SK-N-SH (cell line): ENCODE measurements around the gene MAP3K4. TPM values are rescaled to one million over a fixed set of nuclear protein-coding genes. Genes with fewer than 3 reads are reported as not detected.

Source experiments
- CTCF ChIA-PET: fragments of 300-600, 350-600 bp; formaldehyde crosslinking; extraction: SDS; loops from one replicate; lab custom pipeline; 2021; lab: Yijun Ruan, JAX
- POLR2A ChIA-PET: fragments of 350-600 bp; sonication (Branson Sonifier 250); formaldehyde crosslinking; extraction: SDS; loops from one replicate; lab custom pipeline; 2020; ENCODE audit warnings: antibody characterized with exemption, inconsistent platforms; lab: Yijun Ruan, JAX
- DNase-seq: peaks from one replicate; pipeline ENCODE4 v3.0.0; 2012
- H2AFZ ChIP-seq: fragments of 200-600 bp; sonication (generic); 2 replicates; pipeline ENCODE4 v1.8.1; 2016; ENCODE audit warnings: antibody characterized with exemption, mild to moderate bottlenecking, low read depth
- H3F3A ChIP-seq: fragments of 200-600 bp; sonication (generic); replicated peaks from 2 replicates; pipeline ENCODE3; 2016; ENCODE audit warnings: antibody characterized with exemption, mild to moderate bottlenecking; ENCODE audit not compliant: insufficient read depth
- H3K27ac ChIP-seq, 2 experiments: fragments of 200-500 bp in 1 of 2; fragments of 200-600 bp in 1 of 2; sonication (Bioruptor generic) in 1 of 2; sonication (generic), shearing (Covaris generic) in 1 of 2; 2 replicates each; pipeline versions ENCODE4 v1.5.1 to v1.6.1; 2014 to 2016; ENCODE audit warnings: low read depth in 2 of 2, inconsistent platforms in 1 of 2, low read length in 1 of 2, mild to moderate bottlenecking in 1 of 2, mixed read lengths in 1 of 2
- H3K27me3 ChIP-seq: fragments of 200-600 bp; sonication (generic), shearing (Covaris generic); 2 replicates; pipeline ENCODE4 v1.6.1; 2016; ENCODE audit warnings: mixed run types; ENCODE audit not compliant: insufficient read depth
- H3K36me3 ChIP-seq, 2 experiments: fragments of 200-500 bp in 1 of 2; fragments of 200-600 bp in 1 of 2; sonication (Bioruptor generic) in 1 of 2; sonication (generic) in 1 of 2; replicated peaks in 1 of 2; 2 replicates each; pipeline versions ENCODE3 to v1.5.1; 2014 to 2016; ENCODE audit warnings: low read length in 1 of 2, mild to moderate bottlenecking in 1 of 2; ENCODE audit not compliant: insufficient read depth in 2 of 2, control insufficient read depth in 1 of 2
- H3K4me1 ChIP-seq, 2 experiments: fragments of 200-500 bp in 1 of 2; fragments of 200-600 bp in 1 of 2; sonication (Bioruptor generic) in 1 of 2; sonication (generic), shearing (Covaris generic) in 1 of 2; 2 replicates each; pipeline versions ENCODE4 v1.5.1 to v1.6.1; 2014 to 2016; ENCODE audit warnings: low read depth in 1 of 2, low read length in 1 of 2, mixed run types in 1 of 2; ENCODE audit not compliant: insufficient read depth in 2 of 2, control insufficient read depth in 1 of 2
- H3K4me2 ChIP-seq: fragments of 200-600 bp; sonication (generic), shearing (Covaris generic); 2 replicates; pipeline ENCODE4 v1.6.1; 2017; ENCODE audit warnings: mixed run types
- H3K4me3 ChIP-seq, 2 experiments: fragments of 200-500 bp in 1 of 2; fragments of 200-600 bp in 1 of 2; sonication (Bioruptor generic) in 1 of 2; sonication (generic), shearing (Covaris generic) in 1 of 2; 2 replicates each; pipeline versions ENCODE4 v1.5.1 to v1.8.1; 2014 to 2016; ENCODE audit warnings: low read depth in 2 of 2, inconsistent platforms in 1 of 2, low read length in 1 of 2, mild to moderate bottlenecking in 1 of 2, mixed read lengths in 1 of 2, moderate library complexity in 1 of 2
- H3K79me2 ChIP-seq: fragments of 200-600 bp; sonication (generic); 2 replicates; pipeline ENCODE4 v1.8.1; 2017; ENCODE audit warnings: mild to moderate bottlenecking; ENCODE audit not compliant: insufficient read depth
- H3K9ac ChIP-seq: fragments of 200-600 bp; sonication (generic); 2 replicates; pipeline ENCODE4 v1.6.1; 2017; ENCODE audit warnings: mixed run types
- H3K9me2 ChIP-seq: fragments of 200-600 bp; sonication (generic); 2 replicates; pipeline ENCODE4 v1.6.1; 2017; ENCODE audit warnings: mixed run types
- H3K9me3 ChIP-seq: fragments of 200-600 bp; sonication (generic); 2 replicates; pipeline ENCODE4 v1.6.1; 2017; ENCODE audit warnings: mixed run types, mild to moderate bottlenecking, moderate library complexity
- H4K20me1 ChIP-seq: fragments of 200-600 bp; sonication (generic); 2 replicates; pipeline ENCODE4 v1.6.1; 2017; ENCODE audit warnings: mild to moderate bottlenecking, mixed run types; ENCODE audit not compliant: insufficient read depth
- ELF1 ChIP-seq: IDR thresholded peaks from 2 replicates; pipeline ENCODE4 v1.4.0; 2012
- EP300 ChIP-seq, 2 experiments: IDR thresholded peaks; 2 replicates each; pipeline versions ENCODE4 v1.4.0 to v1.6.1; 2012; ENCODE audit warnings: borderline replicate concordance in 1 of 2, low read depth in 1 of 2, low read length in 1 of 2
- FOXJ3 ChIP-seq: sonication (generic); formaldehyde crosslinking; IDR thresholded peaks from 2 replicates; pipeline ENCODE4 v1.5.1; 2020; ENCODE audit warnings: mild to moderate bottlenecking, missing genetic modification reagents
- GABPA ChIP-seq: IDR thresholded peaks from 2 replicates; pipeline ENCODE4 v1.4.0; 2012; ENCODE audit warnings: low read depth, mild to moderate bottlenecking
- GATA2 ChIP-seq: sonication (generic); formaldehyde crosslinking; IDR thresholded peaks from 2 replicates; pipeline ENCODE4 v1.5.0; 2020; ENCODE audit warnings: mild to moderate bottlenecking, missing genetic modification reagents
- MEF2A ChIP-seq: IDR thresholded peaks from 2 replicates; pipeline ENCODE4 v1.4.0; 2012; ENCODE audit warnings: low read depth, borderline replicate concordance
- MXI1 ChIP-seq: IDR thresholded peaks from 2 replicates; pipeline ENCODE4 v1.6.1; 2012; ENCODE audit warnings: mild to moderate bottlenecking, low read depth, low read length, improper control_type of control experiment
- NRF1 ChIP-seq: IDR thresholded peaks from 2 replicates; pipeline ENCODE4 v1.6.1; 2012; ENCODE audit warnings: low read depth, mild to moderate bottlenecking, low read length
- POLR2AphosphoS5 ChIP-seq: IDR thresholded peaks from 2 replicates; pipeline ENCODE4 v1.6.1; 2012; ENCODE audit warnings: low read depth, low read length
- RCOR1 ChIP-seq: fragments of 150-350 bp; IDR thresholded peaks from 2 replicates; pipeline ENCODE4 v1.6.1; 2017; ENCODE audit warnings: antibody characterized with exemption, low read length
- RFX5 ChIP-seq: IDR thresholded peaks from 2 replicates; pipeline ENCODE4 v1.6.1; 2012; ENCODE audit warnings: mild to moderate bottlenecking, improper control_type of control experiment, low read length
- SMC3 ChIP-seq: IDR thresholded peaks from 2 replicates; pipeline ENCODE4 v1.6.1; 2012; ENCODE audit warnings: low read depth, low read length, improper control_type of control experiment
- TCF12 ChIP-seq: IDR thresholded peaks from 2 replicates; pipeline ENCODE4 v1.4.0; 2012
- YY1 ChIP-seq: IDR thresholded peaks from 2 replicates; pipeline ENCODE4 v1.4.0; 2012; ENCODE audit warnings: low read depth, mild to moderate bottlenecking
- WGBS: methylation state at CpG from one replicate; pipeline ENCODE4 v1.1.6; 2017; ENCODE audit warnings: low lambda C conversion rate; 5-methylcytosine and 5-hydroxymethylcytosine counted together
- polyA plus RNA-seq, 3 experiments: library from polyadenylated mRNA; depleted of rRNA; stranded (reverse); fragments of >200 nt; gene quantifications; 2 replicates each; pipeline ENCODE4 v1.2.3, GENCODE V29; 2012
- TF ChIP-seq, protein P1 (sequence below): fragments of 150-350 bp; IDR thresholded peaks from 2 replicates; pipeline ENCODE4 v1.6.1; 2017; ENCODE audit warnings: antibody characterized with exemption, low read length, low read depth, borderline replicate concordance
- TF ChIP-seq, protein P2 (sequence below): IDR thresholded peaks from 2 replicates; pipeline ENCODE4 v1.4.0; 2012; ENCODE audit warnings: low read depth, borderline replicate concordance
- TF ChIP-seq, protein P3 (sequence below): fragments of 200-600 bp; sonication (generic); IDR thresholded peaks from 2 replicates; pipeline ENCODE4 v1.6.1; 2017; ENCODE audit warnings: antibody characterized with exemption, mild to moderate bottlenecking, moderate library complexity
- TF ChIP-seq, protein P4 (sequence below): IDR thresholded peaks from 2 replicates; pipeline ENCODE4 v1.4.0; 2012; ENCODE audit warnings: low read depth
- TF ChIP-seq, protein P5 (sequence below): IDR thresholded peaks from 2 replicates; pipeline ENCODE4 v1.6.1; 2012; ENCODE audit warnings: mild to moderate bottlenecking, low read depth, low read length, moderate library complexity

The MAP3K4 gene
- polyA plus RNA-seq, 1 of the 3 experiments (the other 2 are of a cell fraction): 6.8 TPM

DNA sequence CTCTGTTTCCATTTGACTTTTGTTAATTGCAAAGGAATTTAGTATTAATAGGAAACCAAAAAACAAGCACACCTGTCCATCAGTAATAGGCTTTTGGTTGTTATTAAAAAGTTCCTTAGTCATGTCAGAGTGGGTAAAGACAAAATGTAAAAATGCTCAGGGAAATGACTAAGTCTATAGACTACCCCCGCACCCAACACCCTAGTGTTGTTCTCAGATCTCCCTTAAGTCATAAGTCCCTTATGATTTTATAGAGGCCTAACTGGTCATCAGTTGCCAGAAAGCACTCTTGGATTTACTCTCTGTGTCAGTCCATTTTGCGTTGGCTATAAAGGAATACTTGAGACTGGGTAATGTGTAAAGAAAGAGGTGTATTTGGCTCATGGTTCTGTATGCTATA lies 52.8 kb downstream of the MAP3K4 start:
- WGBS: 94% methylated on average over 2 of the region's 2 CpGs
- H3F3A ChIP-seq: peaks cover under 1% of the 10 kb centered on the region
- TF ChIP-seq, protein P1, sequence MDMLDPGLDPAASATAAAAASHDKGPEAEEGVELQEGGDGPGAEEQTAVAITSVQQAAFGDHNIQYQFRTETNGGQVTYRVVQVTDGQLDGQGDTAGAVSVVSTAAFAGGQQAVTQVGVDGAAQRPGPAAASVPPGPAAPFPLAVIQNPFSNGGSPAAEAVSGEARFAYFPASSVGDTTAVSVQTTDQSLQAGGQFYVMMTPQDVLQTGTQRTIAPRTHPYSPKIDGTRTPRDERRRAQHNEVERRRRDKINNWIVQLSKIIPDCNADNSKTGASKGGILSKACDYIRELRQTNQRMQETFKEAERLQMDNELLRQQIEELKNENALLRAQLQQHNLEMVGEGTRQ: no peak
- TF ChIP-seq NRF1: no peak
- no peak for TF ChIP-seq GABPA
- TF ChIP-seq GATA2 (CRISPR knock-in tag): no peak
- TF ChIP-seq, protein P2, sequence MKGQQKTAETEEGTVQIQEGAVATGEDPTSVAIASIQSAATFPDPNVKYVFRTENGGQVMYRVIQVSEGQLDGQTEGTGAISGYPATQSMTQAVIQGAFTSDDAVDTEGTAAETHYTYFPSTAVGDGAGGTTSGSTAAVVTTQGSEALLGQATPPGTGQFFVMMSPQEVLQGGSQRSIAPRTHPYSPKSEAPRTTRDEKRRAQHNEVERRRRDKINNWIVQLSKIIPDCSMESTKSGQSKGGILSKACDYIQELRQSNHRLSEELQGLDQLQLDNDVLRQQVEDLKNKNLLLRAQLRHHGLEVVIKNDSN: no peak
- TF ChIP-seq RCOR1: no peak
- no peak for TF ChIP-seq ELF1
- no peak for TF ChIP-seq YY1
- no peak for TF ChIP-seq MXI1
- no peak for TF ChIP-seq SMC3
- TF ChIP-seq EP300 (IDR thresholded peaks at IDR 0.05; ENCODE audit: borderline replicate concordance in 1 of 2, low read depth in 1 of 2, low read length in 1 of 2): no peak
- TF ChIP-seq, protein P3, sequence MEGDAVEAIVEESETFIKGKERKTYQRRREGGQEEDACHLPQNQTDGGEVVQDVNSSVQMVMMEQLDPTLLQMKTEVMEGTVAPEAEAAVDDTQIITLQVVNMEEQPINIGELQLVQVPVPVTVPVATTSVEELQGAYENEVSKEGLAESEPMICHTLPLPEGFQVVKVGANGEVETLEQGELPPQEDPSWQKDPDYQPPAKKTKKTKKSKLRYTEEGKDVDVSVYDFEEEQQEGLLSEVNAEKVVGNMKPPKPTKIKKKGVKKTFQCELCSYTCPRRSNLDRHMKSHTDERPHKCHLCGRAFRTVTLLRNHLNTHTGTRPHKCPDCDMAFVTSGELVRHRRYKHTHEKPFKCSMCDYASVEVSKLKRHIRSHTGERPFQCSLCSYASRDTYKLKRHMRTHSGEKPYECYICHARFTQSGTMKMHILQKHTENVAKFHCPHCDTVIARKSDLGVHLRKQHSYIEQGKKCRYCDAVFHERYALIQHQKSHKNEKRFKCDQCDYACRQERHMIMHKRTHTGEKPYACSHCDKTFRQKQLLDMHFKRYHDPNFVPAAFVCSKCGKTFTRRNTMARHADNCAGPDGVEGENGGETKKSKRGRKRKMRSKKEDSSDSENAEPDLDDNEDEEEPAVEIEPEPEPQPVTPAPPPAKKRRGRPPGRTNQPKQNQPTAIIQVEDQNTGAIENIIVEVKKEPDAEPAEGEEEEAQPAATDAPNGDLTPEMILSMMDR: no peak
- TF ChIP-seq, protein P4, sequence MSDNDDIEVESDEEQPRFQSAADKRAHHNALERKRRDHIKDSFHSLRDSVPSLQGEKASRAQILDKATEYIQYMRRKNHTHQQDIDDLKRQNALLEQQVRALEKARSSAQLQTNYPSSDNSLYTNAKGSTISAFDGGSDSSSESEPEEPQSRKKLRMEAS: no peak
- no peak for TF ChIP-seq FOXJ3 (CRISPR knock-in tag)
- H3K9me2 ChIP-seq: no peaks in the 10 kb centered on the region
- no peaks in the 10 kb centered on the region for H3K9me3 ChIP-seq
- no peak overlapping the region for H3K4me3 ChIP-seq
- H3K36me3 ChIP-seq: peaks cover 7 to 18% of the 10 kb centered on the region in 2 experiments
- 0 out of 2 replicates have a peak, but pooled peaks cover 3% of the 10 kb centered on the region for H4K20me1 ChIP-seq
- no peaks in the 10 kb centered on the region for H3K27me3 ChIP-seq
- no peak overlapping the region for H3K9ac ChIP-seq
- no peak overlapping the region for H2AFZ ChIP-seq
- peaks cover 0 to 10% of the 10 kb centered on the region in 2 experiments; a peak in 3 of 4 replicates for H3K4me1 ChIP-seq
- H3K27ac ChIP-seq: no peak overlapping the region
- peaks cover 16% of the 10 kb centered on the region for H3K79me2 ChIP-seq
- CTCF ChIA-PET: interaction anchor here (1.1 kb wide), 1 partner anchor 114 kb away, joined by 3 read pairs; no protein-coding TSS in a partner anchor
- POLR2A ChIA-PET: no interaction called here
- DNase-seq: no peak
- no peak overlapping the region for H3K4me2 ChIP-seq

DNA sequence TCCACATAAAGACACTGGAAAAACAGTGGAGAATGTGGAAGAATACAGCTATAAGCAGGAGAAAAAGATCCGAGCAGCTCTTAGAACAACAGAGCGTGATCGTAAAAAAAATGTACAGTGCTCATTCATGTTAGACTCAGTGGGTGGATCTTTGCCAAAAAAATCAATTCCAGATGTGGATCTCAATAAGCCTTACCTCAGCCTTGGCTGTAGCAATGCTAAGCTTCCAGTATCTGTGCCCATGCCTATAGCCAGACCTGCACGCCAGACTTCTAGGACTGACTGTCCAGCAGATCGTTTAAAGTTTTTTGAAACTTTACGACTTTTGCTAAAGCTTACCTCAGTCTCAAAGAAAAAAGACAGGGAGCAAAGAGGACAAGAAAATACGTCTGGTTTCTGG lies 57.1 kb downstream of the MAP3K4 start:
- WGBS: 53% methylated on average over 7 of the region's 7 CpGs
- no peaks in the 10 kb centered on the region for H3K27me3 ChIP-seq
- H3K36me3 ChIP-seq: peaks cover 4 to 23% of the 10 kb centered on the region in 2 experiments
- H3K4me1 ChIP-seq: peaks cover 0 to 12% of the 10 kb centered on the region in 2 experiments; a peak in 3 of 4 replicates
- H2AFZ ChIP-seq: no peak overlapping the region
- H3K79me2 ChIP-seq: peaks cover 16% of the 10 kb centered on the region
- H3K9me3 ChIP-seq: no peaks in the 10 kb centered on the region
- no peaks in the 10 kb centered on the region for H3K9me2 ChIP-seq
- H3F3A ChIP-seq: no peaks in the 10 kb centered on the region
- no peak overlapping the region for H3K9ac ChIP-seq
- DNase-seq: peak; percentile 65
- peak overlapping the region; percentile 14; the same call in 1 of the 2 replicates for H3K4me2 ChIP-seq
- H4K20me1 ChIP-seq: 0 out of 2 replicates have a peak, but pooled peaks cover 3% of the 10 kb centered on the region
- H3K4me3 ChIP-seq: no peak overlapping the region; a peak in 1 of 4 replicates
- H3K27ac ChIP-seq: peak overlapping the region in 1 of 2 experiments; percentile 84; a peak in 2 of 4 replicates
- POLR2A ChIA-PET: no interaction called here
- CTCF ChIA-PET: interaction anchor here (0.8 to 1.8 kb wide), 6 partner anchors 12 to 325 kb away, joined by 3 to 7 read pairs (median 4); no protein-coding TSS in a partner anchor
- TF ChIP-seq TCF12 (peak; percentile 52), EP300 (IDR thresholded peaks at IDR 0.05; ENCODE audit: borderline replicate concordance in 1 of 2, low read depth in 1 of 2, low read length in 1 of 2) (peak in 1 of 2 experiments; percentile 18; a peak in 1 of 4 replicates), GATA2 (CRISPR knock-in tag) (0 out of 2 replicates have a peak, but pooled peaks have one; percentile 29), POLR2AphosphoS5 (no peak), RFX5 (no peak), YY1 (no peak), MEF2A (no peak)
- TF ChIP-seq, protein P5, sequence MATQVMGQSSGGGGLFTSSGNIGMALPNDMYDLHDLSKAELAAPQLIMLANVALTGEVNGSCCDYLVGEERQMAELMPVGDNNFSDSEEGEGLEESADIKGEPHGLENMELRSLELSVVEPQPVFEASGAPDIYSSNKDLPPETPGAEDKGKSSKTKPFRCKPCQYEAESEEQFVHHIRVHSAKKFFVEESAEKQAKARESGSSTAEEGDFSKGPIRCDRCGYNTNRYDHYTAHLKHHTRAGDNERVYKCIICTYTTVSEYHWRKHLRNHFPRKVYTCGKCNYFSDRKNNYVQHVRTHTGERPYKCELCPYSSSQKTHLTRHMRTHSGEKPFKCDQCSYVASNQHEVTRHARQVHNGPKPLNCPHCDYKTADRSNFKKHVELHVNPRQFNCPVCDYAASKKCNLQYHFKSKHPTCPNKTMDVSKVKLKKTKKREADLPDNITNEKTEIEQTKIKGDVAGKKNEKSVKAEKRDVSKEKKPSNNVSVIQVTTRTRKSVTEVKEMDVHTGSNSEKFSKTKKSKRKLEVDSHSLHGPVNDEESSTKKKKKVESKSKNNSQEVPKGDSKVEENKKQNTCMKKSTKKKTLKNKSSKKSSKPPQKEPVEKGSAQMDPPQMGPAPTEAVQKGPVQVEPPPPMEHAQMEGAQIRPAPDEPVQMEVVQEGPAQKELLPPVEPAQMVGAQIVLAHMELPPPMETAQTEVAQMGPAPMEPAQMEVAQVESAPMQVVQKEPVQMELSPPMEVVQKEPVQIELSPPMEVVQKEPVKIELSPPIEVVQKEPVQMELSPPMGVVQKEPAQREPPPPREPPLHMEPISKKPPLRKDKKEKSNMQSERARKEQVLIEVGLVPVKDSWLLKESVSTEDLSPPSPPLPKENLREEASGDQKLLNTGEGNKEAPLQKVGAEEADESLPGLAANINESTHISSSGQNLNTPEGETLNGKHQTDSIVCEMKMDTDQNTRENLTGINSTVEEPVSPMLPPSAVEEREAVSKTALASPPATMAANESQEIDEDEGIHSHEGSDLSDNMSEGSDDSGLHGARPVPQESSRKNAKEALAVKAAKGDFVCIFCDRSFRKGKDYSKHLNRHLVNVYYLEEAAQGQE: no peak
